CD4-positive, CD25-positive, alpha-beta regulatory T cell (primary cell): ENCODE data around the gene SERHL2. TPM values are rescaled to one million over a fixed set of nuclear protein-coding genes. Genes with fewer than 3 reads are reported as not detected.
"Not testable (repeated sequence)": the region's sequence is repeated elsewhere in the genome, so short reads cannot be mapped to it uniquely, and the experiment has no call there.

ENCODE experiments used
- ATAC-seq, 2 donors: fragments of 150-1000 bp; cut with Tn5 transposase; one replicate each; pipeline ENCODE4 v1.10.0; 2021; ENCODE audit warnings: low read depth in 2 of 2, moderate number of reproducible peaks in 2 of 2, moderate library complexity in 1 of 2
- DNase-seq, 3 donors: peaks; one replicate each; pipeline versions ENCODE4 v3.0.0 to v3.0.0-alpha.2; 2012 to 2022; ENCODE audit warnings: mixed read lengths in 1 of 3
- H3K27ac ChIP-seq: one replicate; pipeline ENCODE4 v1.7.0; 2013; ENCODE audit warnings: mild to moderate bottlenecking, low read length; ENCODE audit not compliant: insufficient read depth, poor library complexity, severe bottlenecking
- H3K27me3 ChIP-seq: one replicate; pipeline ENCODE4 v1.7.0; 2013; ENCODE audit warnings: low read length; ENCODE audit not compliant: control insufficient read depth, insufficient read depth
- H3K36me3 ChIP-seq: one replicate; pipeline ENCODE4 v1.7.0; 2013; ENCODE audit warnings: mild to moderate bottlenecking, low read length, moderate library complexity; ENCODE audit not compliant: control insufficient read depth, insufficient read depth
- H3K4me1 ChIP-seq: 2 replicates; pipeline ENCODE4 v1.7.0; 2013; ENCODE audit warnings: mild to moderate bottlenecking, low read length; ENCODE audit not compliant: insufficient read depth, control insufficient read depth, poor library complexity, severe bottlenecking
- H3K4me3 ChIP-seq: one replicate; pipeline ENCODE4 v1.7.0; 2013; ENCODE audit warnings: low read depth, mild to moderate bottlenecking, low read length, moderate library complexity
- H3K9me3 ChIP-seq, 2 experiments: 1 replicate in 1 of 2; 2 replicates in 1 of 2; pipeline ENCODE4 v1.7.0; 2013; ENCODE audit warnings: low read length in 2 of 2, mild to moderate bottlenecking in 1 of 2, moderate library complexity in 1 of 2; ENCODE audit not compliant: control insufficient read depth in 2 of 2
- H3K27ac Mint-ChIP-seq, 3 donors: one replicate each; pipeline ENCODE4 v1.8.0; 2020 to 2022; ENCODE audit warnings: mild to moderate bottlenecking in 3 of 3, mixed read lengths in 3 of 3, moderate library complexity in 2 of 3
- H3K27me3 Mint-ChIP-seq: one replicate; pipeline ENCODE4 v1.8.0; 2022; ENCODE audit warnings: mild to moderate bottlenecking, mixed read lengths
- H3K36me3 Mint-ChIP-seq: one replicate; pipeline ENCODE4 v1.8.0; 2020; ENCODE audit warnings: mixed read lengths
- H3K4me1 Mint-ChIP-seq, 4 donors: one replicate each; pipeline ENCODE4 v1.8.0; 2020 to 2022; ENCODE audit warnings: mixed read lengths in 4 of 4, mild to moderate bottlenecking in 1 of 4
- H3K4me3 Mint-ChIP-seq, 4 donors: one replicate each; pipeline ENCODE4 v1.8.0; 2020 to 2022; ENCODE audit warnings: mild to moderate bottlenecking in 4 of 4, mixed read lengths in 4 of 4, moderate library complexity in 3 of 4
- H3K9me3 Mint-ChIP-seq, 7 donors: one replicate each; pipeline ENCODE4 v1.8.0; 2020 to 2022; ENCODE audit warnings: mixed read lengths in 7 of 7, mild to moderate bottlenecking in 3 of 7, moderate library complexity in 2 of 7
- polyA plus RNA-seq, 4 donors: library from polyadenylated mRNA; unstranded; fragments of 300-500 nt; fragmentation: Illumina TruSeq; gene quantifications; one replicate each; pipeline ENCODE4 v1.2.3, GENCODE V29; 2021
- total RNA-seq: library from RNA; stranded (reverse); gene quantifications from one replicate; pipeline ENCODE4 v1.2.3, GENCODE V29; 2022

Gene SERHL2
- total and polyA plus RNA-seq, 5 donors from 2014 or later = 0.41 to 0.76 (median 0.50) TPM; not detected in 2

GRCh38 chr22:42565956-42566355, 12.2 kb downstream of the SERHL2 start:
- Histone ChIP-seq H3K27me3 (no peaks in the 10 kb centered on the region), H3K9me3 (no peaks in the 10 kb centered on the region), H3K36me3 (no peaks in the 10 kb centered on the region), H3K4me3 (no peak overlapping the region), H3K27ac (no peak overlapping the region), H3K4me1 (no peaks in the 10 kb centered on the region)
- no peak for DNase-seq
- H3K27ac Mint-ChIP-seq = no peak overlapping the region
- peaks cover 0 to 1% (median 0%) of the 10 kb centered on the region in 4 donors for H3K4me1 Mint-ChIP-seq
- peaks cover 2% of the 10 kb centered on the region for H3K27me3 Mint-ChIP-seq
- no peaks in the 10 kb centered on the region for H3K9me3 Mint-ChIP-seq
- peak overlapping the region in 1 of 4 donors; percentile 22 for H3K4me3 Mint-ChIP-seq
- peaks cover under 1% of the 10 kb centered on the region for H3K36me3 Mint-ChIP-seq
- no peak for ATAC-seq

GRCh38 chr22:42567950-42568349, 14.2 kb downstream of the SERHL2 start:
- H3K27me3 Mint-ChIP-seq, ATAC-seq, DNase-seq, H3K4me3 Mint-ChIP-seq, H3K4me3 ChIP-seq, H3K27ac Mint-ChIP-seq, H3K36me3 ChIP-seq, H3K9me3 Mint-ChIP-seq, H3K4me1 ChIP-seq, H3K27me3 ChIP-seq, H3K4me1 Mint-ChIP-seq, H3K36me3 Mint-ChIP-seq, H3K27ac ChIP-seq, H3K9me3 ChIP-seq: not testable (repeated sequence)

- not testable (repeated sequence) for H3K27ac ChIP-seq, H3K27ac Mint-ChIP-seq, H3K4me3 Mint-ChIP-seq, H3K9me3 ChIP-seq, H3K27me3 Mint-ChIP-seq, H3K9me3 Mint-ChIP-seq, H3K27me3 ChIP-seq, H3K36me3 ChIP-seq, H3K36me3 Mint-ChIP-seq, DNase-seq, ATAC-seq, H3K4me3 ChIP-seq, H3K4me1 Mint-ChIP-seq, H3K4me1 ChIP-seq
These were observed 16.8 kb downstream of the SERHL2 start for GRCh38 chr22:42570580-42570979.

GRCh38 chr22:42571068-42571467, 17.3 kb downstream of the SERHL2 start:
- H3K27me3 Mint-ChIP-seq, H3K9me3 Mint-ChIP-seq, DNase-seq, ATAC-seq, H3K27me3 ChIP-seq, H3K36me3 ChIP-seq, H3K36me3 Mint-ChIP-seq, H3K9me3 ChIP-seq, H3K4me3 ChIP-seq, H3K27ac ChIP-seq, H3K4me3 Mint-ChIP-seq, H3K4me1 ChIP-seq, H3K4me1 Mint-ChIP-seq, H3K27ac Mint-ChIP-seq: not testable (repeated sequence)

- H3K4me1 ChIP-seq, H3K9me3 Mint-ChIP-seq, H3K36me3 Mint-ChIP-seq, H3K27me3 Mint-ChIP-seq, H3K27ac ChIP-seq, DNase-seq, ATAC-seq, H3K9me3 ChIP-seq, H3K4me1 Mint-ChIP-seq, H3K27ac Mint-ChIP-seq, H3K4me3 Mint-ChIP-seq, H3K4me3 ChIP-seq, H3K27me3 ChIP-seq: not testable (repeated sequence)
- peaks cover 26% of the 10 kb centered on the region for H3K36me3 ChIP-seq
These were observed 20.3 kb downstream of the SERHL2 start for GRCh38 chr22:42574046-42574445.

GRCh38 chr22:42574468-42574867, 20.7 kb downstream of the SERHL2 start:
- not testable (repeated sequence) for H3K36me3 Mint-ChIP-seq, H3K9me3 Mint-ChIP-seq, H3K4me3 Mint-ChIP-seq, DNase-seq, H3K27ac Mint-ChIP-seq, H3K4me1 ChIP-seq, H3K4me1 Mint-ChIP-seq, H3K27me3 Mint-ChIP-seq, H3K27ac ChIP-seq, H3K27me3 ChIP-seq, H3K9me3 ChIP-seq, H3K4me3 ChIP-seq, ATAC-seq
- peaks cover 26% of the 10 kb centered on the region for H3K36me3 ChIP-seq

- not testable (repeated sequence) for H3K27me3 ChIP-seq, H3K4me3 Mint-ChIP-seq, H3K4me3 ChIP-seq, H3K4me1 Mint-ChIP-seq, H3K27ac Mint-ChIP-seq, ATAC-seq, H3K9me3 ChIP-seq, H3K4me1 ChIP-seq, H3K36me3 Mint-ChIP-seq, H3K27me3 Mint-ChIP-seq, DNase-seq, H3K27ac ChIP-seq, H3K9me3 Mint-ChIP-seq
- peaks cover 28% of the 10 kb centered on the region for H3K36me3 ChIP-seq
These were observed 22.3 kb downstream of the SERHL2 start for GRCh38 chr22:42575996-42576574.

GRCh38 chr22:42577141-42577540, 23.4 kb downstream of the SERHL2 start:
- H3K27me3 ChIP-seq, ATAC-seq, H3K27me3 Mint-ChIP-seq, H3K27ac Mint-ChIP-seq, H3K36me3 Mint-ChIP-seq, H3K9me3 ChIP-seq, H3K27ac ChIP-seq, H3K9me3 Mint-ChIP-seq, H3K4me3 Mint-ChIP-seq, DNase-seq, H3K4me3 ChIP-seq, H3K4me1 ChIP-seq: not testable (repeated sequence)
- H3K36me3 ChIP-seq = peaks cover 28% of the 10 kb centered on the region
- H3K4me1 Mint-ChIP-seq = peaks cover 6 to 10% (median 8%) of the 10 kb centered on the region in 4 donors
